Lower lobe of right lung (tissue), 2 donors: ENCODE data around the gene POF1B. TPM values are rescaled to one million over a fixed set of nuclear protein-coding genes. Genes with fewer than 3 reads are reported as not detected.

Experiments used
- ATAC-seq, 2 donors: fragments of 200-7000 bp; cut with Tn5 transposase; one replicate each; pipeline ENCODE4 v1.9.1; 2020 to 2022; ENCODE audit warnings: mild to moderate bottlenecking in 2 of 2, moderate library complexity in 2 of 2
- DNase-seq: peaks from one replicate; pipeline ENCODE4 v3.0.0-alpha.2; 2020
- H3K27ac ChIP-seq: fragments of 200-600 bp; one replicate; pipeline ENCODE4 v1.8.0; 2022
- H3K27me3 ChIP-seq: fragments of 200-600 bp; one replicate; pipeline ENCODE4 v1.8.0; 2022; ENCODE audit warnings: low read depth
- H3K36me3 ChIP-seq: fragments of 200-600 bp; one replicate; pipeline ENCODE4 v1.8.0; 2022; ENCODE audit warnings: mild to moderate bottlenecking
- H3K4me1 ChIP-seq: fragments of 200-600 bp; one replicate; pipeline ENCODE4 v1.8.0; 2022
- H3K4me3 ChIP-seq: fragments of 200-600 bp; one replicate; pipeline ENCODE4 v1.8.0; 2022; ENCODE audit warnings: mild to moderate bottlenecking
- H3K9me3 ChIP-seq: fragments of 200-600 bp; one replicate; pipeline ENCODE4 v1.8.0; 2022
- CTCF ChIP-seq: fragments of 200-600 bp; IDR thresholded peaks from one replicate; pipeline ENCODE4 v1.8.0; 2022; ENCODE audit warnings: antibody characterized with exemption, mild to moderate bottlenecking
- intact Hi-C: fragments of 100-400 bp; cut with DNase I; formaldehyde crosslinking; loops from one replicate; pipeline ENCODE4 v1.11.0; 2022
- long read RNA-seq: library from polyadenylated mRNA; unstranded; transcript quantifications from one replicate; pipeline ENCODE4 v2.0.0, GENCODE V29; 2021
- total RNA-seq: library from RNA; stranded (reverse); fragmentation: NEBNext Ultra II Directional; extraction: Animal tissue kit (Norgen Biotek cat#: 25700); gene quantifications from one replicate; pipeline ENCODE4 v1.2.1, GENCODE V29; 2021
- donor health status: DM: no; HTN: yes; CAD: no; lungs with severe emphysema.

The POF1B gene
- total RNA-seq: 2.5 TPM
- long read RNA-seq, partial matches to known transcripts: 0 of 2 reads
- long read RNA-seq, other reads (novel, unspliced or antisense): 0 of 2 reads

- no peak within 1 kb of the TSS for H3K27ac ChIP-seq
- intact Hi-C loops: no loop called here
These were observed at the start of gene POF1B for GRCh38 chrX:85379174-85379907. Gene POF1B, minus strand, starts transcription at chrX:85379665. Its CDS starts 211 bp downstream, at chrX:85379454.

GRCh38 chrX:85429066-85429465 is 49.6 kb upstream of the POF1B start:
- H3K27ac ChIP-seq: no peak overlapping the region
- H3K4me1 ChIP-seq: no peaks in the 10 kb centered on the region
- TF ChIP-seq CTCF: no peak
- H3K36me3 ChIP-seq: no peaks in the 10 kb centered on the region
- no peak overlapping the region for H3K4me3 ChIP-seq
- DNase-seq (no peak), ATAC-seq (no peak)
- H3K27me3 ChIP-seq: no peaks in the 10 kb centered on the region
- intact Hi-C loops: no loop called here
- H3K9me3 ChIP-seq: no peaks in the 10 kb centered on the region

More at GRCh38 chrX:85379174-85379907, at the start of gene POF1B:
- Histone ChIP-seq H3K4me1 (no peaks in the 10 kb centered on the region), H3K27me3 (no peaks in the 10 kb centered on the region), H3K36me3 (no peaks in the 10 kb centered on the region), H3K9me3 (no peaks in the 10 kb centered on the region), H3K4me3 (no peak within 1 kb of the TSS)
- TF ChIP-seq CTCF: no peak
- peak; percentile 20 for DNase-seq
- no peak for ATAC-seq

- H3K36me3 ChIP-seq: no peaks in the 10 kb centered on the region
- ATAC-seq (no peak), DNase-seq (no peak)
- no peak overlapping the region for H3K4me3 ChIP-seq
- no peaks in the 10 kb centered on the region for H3K4me1 ChIP-seq
- no peak for TF ChIP-seq CTCF
- no peaks in the 10 kb centered on the region for H3K27me3 ChIP-seq
- no peaks in the 10 kb centered on the region for H3K9me3 ChIP-seq
- no peak overlapping the region for H3K27ac ChIP-seq
- intact Hi-C loops: no loop called here
These were observed 39.8 kb upstream of the POF1B start for GRCh38 chrX:85419293-85419692.

GRCh38 chrX:85391878-85392238 is 12.4 kb upstream of the POF1B start:
- Histone ChIP-seq H3K27me3 (no peaks in the 10 kb centered on the region), H3K9me3 (no peaks in the 10 kb centered on the region), H3K27ac (no peak overlapping the region), H3K36me3 (no peaks in the 10 kb centered on the region), H3K4me3 (no peak overlapping the region), H3K4me1 (no peaks in the 10 kb centered on the region)
- no peak for DNase-seq
- ATAC-seq: no peak
- TF ChIP-seq CTCF: no peak
- intact Hi-C loops: no loop called here

- no peaks in the 10 kb centered on the region for H3K36me3 ChIP-seq
- ATAC-seq (no peak), DNase-seq (no peak)
- H3K27ac ChIP-seq: no peak overlapping the region
- no peak for TF ChIP-seq CTCF
- H3K27me3 ChIP-seq: no peaks in the 10 kb centered on the region
- H3K4me1 ChIP-seq: no peaks in the 10 kb centered on the region
- no peaks in the 10 kb centered on the region for H3K9me3 ChIP-seq
- intact Hi-C loops: no loop called here
- H3K4me3 ChIP-seq: no peak overlapping the region
These were observed 11.9 kb upstream of the POF1B start for GRCh38 chrX:85391185-85391877.
